ENCODE data around the gene DHRSX.
"Not testable (repeated sequence)": the region's sequence is repeated elsewhere in the genome, so short reads cannot be mapped to it uniquely, and the experiment has no call there.

DHRSX gene

GRCh38 chrX:2425286-2426071 is 75.3 kb downstream of the DHRSX start:
- no peak for DNase-seq (ENCODE audit: low spot score)

GRCh38 chrX:2424317-2424716 is 76.5 kb downstream of the DHRSX start:
- no peak for DNase-seq (ENCODE audit: low spot score)

- DNase-seq (ENCODE audit: low spot score) = no peak
Observed at GRCh38 chrX:2423899-2424298, 76.9 kb downstream of the DHRSX start.

GRCh38 chrX:2423282-2423681 is 77.5 kb downstream of the DHRSX start:
- DNase-seq (ENCODE audit: low spot score) = no peak

GRCh38 chrX:2419418-2419817 is 81.4 kb downstream of the DHRSX start:
- DNase-seq (ENCODE audit: low spot score) = not testable (repeated sequence)

GRCh38 chrX:2418000-2418399 is 82.8 kb downstream of the DHRSX start:
- DNase-seq (ENCODE audit: low spot score) = no peak

- no peak for DNase-seq (ENCODE audit: low spot score)
Observed at GRCh38 chrX:2416851-2417604, 83.7 kb downstream of the DHRSX start.

GRCh38 chrX:2414384-2414783 is 86.4 kb downstream of the DHRSX start:
- no peak for DNase-seq (ENCODE audit: low spot score)

GRCh38 chrX:2413969-2414368 is 86.8 kb downstream of the DHRSX start:
- DNase-seq (ENCODE audit: low spot score) = no peak

- no peak for DNase-seq (ENCODE audit: low spot score)
Observed at GRCh38 chrX:2412131-2412530, 88.6 kb downstream of the DHRSX start.

- DNase-seq (ENCODE audit: low spot score) = no peak
Observed at GRCh38 chrX:2410279-2411020, 90.3 kb downstream of the DHRSX start.

- no peak for DNase-seq (ENCODE audit: low spot score)
Observed at GRCh38 chrX:2409796-2410195, 91.0 kb downstream of the DHRSX start.

GRCh38 chrX:2408856-2409255 is 91.9 kb downstream of the DHRSX start:
- no peak for DNase-seq (ENCODE audit: low spot score)

GRCh38 chrX:2406891-2407518 is 93.8 kb downstream of the DHRSX start:
- DNase-seq (ENCODE audit: low spot score) = no peak

GRCh38 chrX:2404776-2405175 is 96.0 kb downstream of the DHRSX start:
- no peak for DNase-seq (ENCODE audit: low spot score)

- no peak for DNase-seq (ENCODE audit: low spot score)
Observed at GRCh38 chrX:2402361-2402690, 98.5 kb downstream of the DHRSX start.

- DNase-seq (ENCODE audit: low spot score) = peak; percentile 19
Observed at GRCh38 chrX:2401590-2402360, 99.0 kb downstream of the DHRSX start.

GRCh38 chrX:2401201-2401589 is 99.6 kb downstream of the DHRSX start:
- no peak for DNase-seq (ENCODE audit: low spot score)

- DNase-seq (ENCODE audit: low spot score) = no peak
Observed at GRCh38 chrX:2398064-2398656, 102.6 kb downstream of the DHRSX start.

- no peak for DNase-seq (ENCODE audit: low spot score)
Observed at GRCh38 chrX:2397229-2398063, 103.3 kb downstream of the DHRSX start.

Data from globus pallidus (tissue), 1 donor.